Uterus (tissue), 2 donors: ENCODE results near the gene EID3.

Experiments
- CTCF ChIP-seq, 4 experiments: fragments of 200-600 bp in 2 of 4; fragments of 450-650 bp in 2 of 4; sonication (generic) in 2 of 4; IDR thresholded peaks; one replicate each; pipeline ENCODE4 v1.5.1; 2016 to 2019; ENCODE audit warnings: antibody characterized with exemption in 4 of 4, mild to moderate bottlenecking in 2 of 4, moderate library complexity in 1 of 4
- POLR2A ChIP-seq, 2 donors: fragments of 450-650 bp; IDR thresholded peaks; one replicate each; pipeline ENCODE4 v1.6.1; 2016; ENCODE audit warnings: antibody characterized with exemption in 2 of 2, mild to moderate bottlenecking in 1 of 2, moderate library complexity in 1 of 2

- TF ChIP-seq CTCF (IDR thresholded peaks at IDR 0.05) (no peak), POLR2A (IDR thresholded peaks at IDR 0.05) (no peak)
Observed at GRCh38 chr12:104290855-104291254, 12.7 kb upstream of the EID3 start.
